Measurements from ENCODE around the gene ATP6V1A. TPM values are rescaled to one million over a fixed set of nuclear protein-coding genes. Genes with fewer than 3 reads are reported as not detected.

Gene ATP6V1A
- total RNA-seq, 1 donor from 2014 or later = 19.4 TPM

DNA sequence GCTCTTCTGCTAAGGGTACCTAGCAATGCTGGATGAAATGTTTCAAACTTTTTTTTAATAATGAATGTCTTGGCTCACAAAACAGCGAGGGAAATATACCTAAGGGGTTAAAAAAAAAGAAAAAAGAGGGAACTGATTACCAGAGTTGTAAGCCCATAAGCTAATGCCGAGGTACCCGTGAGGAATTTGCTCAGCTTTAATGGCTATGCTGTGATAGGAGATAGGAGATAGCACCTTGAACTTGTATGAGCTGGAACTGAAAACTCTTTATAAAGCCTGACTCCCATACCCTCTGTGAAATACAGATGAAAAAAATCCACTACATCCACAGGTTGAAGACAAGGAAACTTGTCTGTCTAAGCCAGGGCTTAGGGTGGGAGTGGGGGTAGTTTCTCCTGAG lies 105.7 kb downstream of the ATP6V1A start:
- no peak for ATAC-seq
- no peak for DNase-seq
- intact Hi-C loops (cut with micrococcal nuclease) = no loop called here

Other genes starting within 250 kb of the ATP6V1A start
- gene SPICE1, start 231.9 kb upstream of the ATP6V1A start, total RNA-seq = 4.8 TPM
- 0.47 TPM for gene SIDT1, start 214.5 kb upstream of the ATP6V1A start, total RNA-seq
- 15.6 TPM for gene USF3, start 50.4 kb upstream of the ATP6V1A start, total RNA-seq
- gene NAA50, start 786 bp upstream of the ATP6V1A start, total RNA-seq = 79.5 TPM
- gene GRAMD1C, start 91.8 kb downstream of the ATP6V1A start, total RNA-seq = 3.4 TPM
- gene ZDHHC23, start 201.0 kb downstream of the ATP6V1A start, total RNA-seq = 3.4 TPM